ENCODE measurements around the gene GJB3. TPM values are rescaled to one million over a fixed set of nuclear protein-coding genes. Genes with fewer than 3 reads are reported as not detected.

The GJB3 gene
- total RNA-seq, 1 donor from 2014 or later, result 24.6 TPM

DNA sequence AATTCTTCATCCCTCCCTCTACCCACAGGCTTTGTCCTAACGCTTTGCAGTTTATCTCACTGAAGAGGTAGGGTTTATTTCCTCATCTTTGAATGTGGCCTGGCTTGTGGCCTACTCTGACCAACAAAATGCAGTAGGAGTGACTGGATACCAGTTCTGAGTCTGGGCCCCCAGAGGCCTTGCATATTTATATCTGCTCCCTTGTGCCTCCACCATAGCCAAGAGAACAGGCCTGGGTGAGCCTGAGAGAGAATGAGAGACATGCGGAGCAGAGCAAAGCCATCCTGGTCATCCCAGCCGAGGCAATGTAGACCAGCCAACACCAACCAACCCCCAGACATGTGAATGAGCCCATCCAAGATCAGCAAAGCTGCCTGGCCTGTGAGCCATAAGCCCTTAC is 48.2 kb downstream of the GJB3 start:
- Histone ChIP-seq H3K4me3 (no peak overlapping the region), H3K9me3 (no peaks in the 10 kb centered on the region), H3K4me1 (no peaks in the 10 kb centered on the region), H3K27ac (no peak overlapping the region), H3K36me3 (no peaks in the 10 kb centered on the region), H3K27me3 (no peaks in the 10 kb centered on the region)
- TF ChIP-seq POLR2AphosphoS5 (IDR thresholded peaks at IDR 0.05; ENCODE audit: insufficient read depth in 1 of 2, low read depth in 1 of 2), result no peak
- TF ChIP-seq, protein P1, sequence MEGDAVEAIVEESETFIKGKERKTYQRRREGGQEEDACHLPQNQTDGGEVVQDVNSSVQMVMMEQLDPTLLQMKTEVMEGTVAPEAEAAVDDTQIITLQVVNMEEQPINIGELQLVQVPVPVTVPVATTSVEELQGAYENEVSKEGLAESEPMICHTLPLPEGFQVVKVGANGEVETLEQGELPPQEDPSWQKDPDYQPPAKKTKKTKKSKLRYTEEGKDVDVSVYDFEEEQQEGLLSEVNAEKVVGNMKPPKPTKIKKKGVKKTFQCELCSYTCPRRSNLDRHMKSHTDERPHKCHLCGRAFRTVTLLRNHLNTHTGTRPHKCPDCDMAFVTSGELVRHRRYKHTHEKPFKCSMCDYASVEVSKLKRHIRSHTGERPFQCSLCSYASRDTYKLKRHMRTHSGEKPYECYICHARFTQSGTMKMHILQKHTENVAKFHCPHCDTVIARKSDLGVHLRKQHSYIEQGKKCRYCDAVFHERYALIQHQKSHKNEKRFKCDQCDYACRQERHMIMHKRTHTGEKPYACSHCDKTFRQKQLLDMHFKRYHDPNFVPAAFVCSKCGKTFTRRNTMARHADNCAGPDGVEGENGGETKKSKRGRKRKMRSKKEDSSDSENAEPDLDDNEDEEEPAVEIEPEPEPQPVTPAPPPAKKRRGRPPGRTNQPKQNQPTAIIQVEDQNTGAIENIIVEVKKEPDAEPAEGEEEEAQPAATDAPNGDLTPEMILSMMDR (IDR thresholded peaks at IDR 0.05), result no peak
- TF ChIP-seq POLR2A (IDR thresholded peaks at IDR 0.05), result no peak
- DNase-seq (ENCODE audit: extremely low spot score in 2 of 2), result peak; percentile 16 to 69
- intact Hi-C loops (cut with DNase I), result no loop called here

DNA sequence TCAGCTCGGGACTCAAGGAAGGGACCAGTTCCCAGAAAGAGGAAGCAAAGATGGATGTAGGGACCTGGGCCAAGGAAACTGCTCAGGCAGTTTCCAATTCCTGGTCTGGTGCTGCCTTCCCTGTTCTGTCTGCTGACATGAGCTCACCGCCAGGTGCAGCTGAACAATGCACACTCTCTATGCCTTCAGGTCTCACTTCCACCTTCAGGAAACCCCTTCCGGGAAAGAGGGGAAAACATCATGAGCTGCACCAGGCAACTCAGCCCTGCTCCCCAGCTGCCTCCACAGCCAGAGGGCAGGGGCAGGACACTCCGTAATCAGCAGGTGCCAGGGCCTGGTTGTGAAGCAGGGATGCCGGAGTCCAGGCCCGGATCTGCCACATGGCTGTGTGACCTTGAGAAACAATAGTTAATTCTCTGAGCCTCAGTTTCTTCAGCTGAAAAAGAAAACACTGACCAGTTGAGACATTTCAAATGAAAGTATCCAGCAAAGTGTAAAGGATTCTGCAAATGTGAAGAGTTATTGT is 50.8 kb downstream of the GJB3 start:
- DNase-seq (ENCODE audit: extremely low spot score in 2 of 2), result peak; percentile 10 to 46
- H3K4me3 ChIP-seq, result no peak overlapping the region
- TF ChIP-seq POLR2AphosphoS5 (IDR thresholded peaks at IDR 0.05; ENCODE audit: insufficient read depth in 1 of 2, low read depth in 1 of 2) (no peak), POLR2A (IDR thresholded peaks at IDR 0.05) (no peak)
- TF ChIP-seq, protein P1 (IDR thresholded peaks at IDR 0.05), result no peak

GRCh38 chr1:34833711-34834110 is 52.7 kb downstream of the GJB3 start:
- Histone ChIP-seq H3K27me3 (no peaks in the 10 kb centered on the region), H3K4me3 (no peak overlapping the region), H3K4me1 (peaks cover 13% of the 10 kb centered on the region), H3K36me3 (no peaks in the 10 kb centered on the region), H3K9me3 (no peaks in the 10 kb centered on the region), H3K27ac (no peak overlapping the region)
- peak; percentile 9 to 18 for DNase-seq (ENCODE audit: extremely low spot score in 2 of 2)
- intact Hi-C loops (cut with DNase I), result no loop called here
- TF ChIP-seq, protein P1 (IDR thresholded peaks at IDR 0.05), result no peak
- TF ChIP-seq POLR2AphosphoS5 (IDR thresholded peaks at IDR 0.05; ENCODE audit: insufficient read depth in 1 of 2, low read depth in 1 of 2), result no peak
- TF ChIP-seq POLR2A (IDR thresholded peaks at IDR 0.05), result no peak

More for the DNA sequence above, 50.8 kb downstream of the GJB3 start:
- H3K36me3 ChIP-seq, result no peaks in the 10 kb centered on the region
- intact Hi-C loops (cut with DNase I), result no loop called here
- H3K27me3 ChIP-seq, result no peaks in the 10 kb centered on the region
- H3K9me3 ChIP-seq, result no peaks in the 10 kb centered on the region
- H3K4me1 ChIP-seq, result peaks cover 11% of the 10 kb centered on the region
- H3K27ac ChIP-seq, result no peak overlapping the region

Other genes with a start within 250 kb of the GJB3 start
- 23.6 TPM for gene GJB5, start 26.2 kb upstream of the GJB3 start, total RNA-seq
- gene GJB4, start 21.5 kb upstream of the GJB3 start, total RNA-seq, result 2.0 TPM
- 28.5 TPM for gene GJA4, start 11.8 kb downstream of the GJB3 start, total RNA-seq
- gene SMIM12, start 78.5 kb downstream of the GJB3 start, total RNA-seq, result 36.6 TPM
- gene DLGAP3, start 148.4 kb downstream of the GJB3 start, total RNA-seq, result not detected
- 44.0 TPM for gene TMEM35B, start 204.1 kb downstream of the GJB3 start, total RNA-seq

Measured in vagina (tissue), 2 donors.